ENCODE data around the gene ADAMTS5. TPM values are rescaled to one million over a fixed set of nuclear protein-coding genes. Genes with fewer than 3 reads are reported as not detected.

ADAMTS5 gene
- 0.01 to 0.03 TPM in 2 of 3 replicates, not detected in the other for polyA plus RNA-seq
- polyA plus RNA-seq (2011; ENCODE audit: low read depth): not detected
- 0.01 and 0.02 TPM in 2 replicates for polyA plus RNA-seq (2011; cell fraction: cytosol; rRNA removed)
- polyA plus RNA-seq (2011; cell fraction: nucleus; rRNA removed): 0.05 and 0.06 TPM in 2 replicates
- 0.04 TPM in 1 of 2 replicates, not detected in the other for polyA plus RNA-seq (2012; ENCODE audit: low replicate concordance)
- under 0.01 to 0.03 TPM in 2 of 3 replicates, not detected in the other for polyA minus RNA-seq
- polyA minus RNA-seq (2011; cell fraction: cytosol; rRNA and poly(A)+ RNA removed): 0.19 TPM
- polyA minus RNA-seq (2011; cell fraction: nucleus; rRNA and poly(A)+ RNA removed): 0.11 and 0.31 TPM in 2 replicates

DNA sequence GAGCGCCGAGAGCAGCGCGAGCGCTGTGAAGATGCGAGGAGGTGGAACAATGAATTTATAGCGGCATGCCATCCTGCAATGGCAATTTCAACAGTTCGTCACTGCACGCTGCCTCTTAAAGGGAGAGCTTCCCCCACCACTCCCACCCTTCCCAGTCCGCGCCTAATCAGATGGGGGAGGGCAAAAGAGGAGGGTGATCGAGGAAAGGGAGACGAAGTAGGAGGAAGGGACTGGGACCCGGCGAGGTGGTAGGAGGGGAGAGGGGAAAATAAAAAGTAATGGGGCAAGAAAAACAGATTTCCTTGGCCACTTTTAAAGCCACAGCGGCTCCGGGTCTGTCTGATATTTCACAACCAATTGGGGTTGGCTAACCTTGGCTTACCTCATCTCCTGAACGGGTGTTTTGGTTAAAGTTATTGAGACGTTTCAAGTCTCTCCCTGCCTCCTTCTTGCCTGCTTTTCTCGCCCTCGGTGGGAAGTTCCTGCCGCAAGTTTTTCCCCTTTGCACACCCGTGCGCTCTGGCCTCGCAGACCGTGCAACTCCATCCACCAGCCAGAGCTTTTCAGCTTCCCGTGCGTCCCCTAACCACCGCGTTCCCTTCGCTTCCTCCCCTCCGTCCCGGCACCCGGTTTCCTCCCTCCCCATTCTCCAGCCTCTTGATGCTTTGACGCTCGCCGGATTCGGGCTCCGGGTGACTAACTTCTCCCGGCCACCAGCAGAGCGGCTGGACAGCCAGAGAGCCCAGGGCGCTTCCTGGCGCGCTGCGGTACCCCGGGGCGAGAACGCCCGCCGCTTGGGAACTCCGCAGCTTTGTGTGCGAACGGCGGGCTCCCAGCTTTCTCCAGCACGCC, at the start of gene ADAMTS5:
Gene ADAMTS5, minus strand, starts transcription at position 27 of the 852 bp plus-strand sequence. CDS start 697 bp downstream, outside the sequence.
- Histone ChIP-seq H3K4me1 (ENCODE audit: control insufficient read depth, extremely low read depth, insufficient read depth, low read length) (peaks cover 8% of the 10 kb centered on the region), H3K27ac (ENCODE audit: control insufficient read depth, insufficient read depth, low read length) (no peak within 1 kb of the TSS), H3K36me3 (ENCODE audit: control insufficient read depth in 2 of 2, extremely low read depth in 1 of 2, insufficient read depth in 2 of 2, low read length in 2 of 2) (no peaks in the 10 kb centered on the region), H3K9me3 (ENCODE audit: control insufficient read depth, low read depth, low read length) (no peaks in the 10 kb centered on the region), H4K20me1 (ENCODE audit: control insufficient read depth, extremely low read depth, insufficient read depth, low read length) (no peaks in the 10 kb centered on the region), H3K9ac (ENCODE audit: control insufficient read depth, extremely low read depth, insufficient read depth, low read length) (no peak within 1 kb of the TSS), H2AFZ (ENCODE audit: control insufficient read depth, low read length) (peak within 1 kb of the TSS; percentile 77), H3K4me2 (ENCODE audit: control insufficient read depth, extremely low read depth, insufficient read depth, low read depth, low read length) (peak within 1 kb of the TSS; percentile 89), H3K79me2 (ENCODE audit: control insufficient read depth, insufficient read depth, low read length) (no peaks in the 10 kb centered on the region), H3K9me1 (ENCODE audit: control insufficient read depth, extremely low read depth, insufficient read depth, low read length) (no peaks in the 10 kb centered on the region), H3K27me3 (ENCODE audit: control insufficient read depth, extremely low read depth, insufficient read depth, low read length) (peaks cover 43% of the 10 kb centered on the region), H3K4me3 (ENCODE audit: control insufficient read depth in 2 of 3, extremely low read depth in 1 of 3, insufficient read depth in 2 of 3, low read depth in 1 of 3, low read length in 3 of 3) (peak within 1 kb of the TSS; percentile 20 to 68 (median 57))
- dilution Hi-C loops (cut with MboI; ENCODE audit: extremely low pct_ligation_motif_present, low sequenced_read_pairs): no loop called here
- TF ChIP-seq, protein P1, sequence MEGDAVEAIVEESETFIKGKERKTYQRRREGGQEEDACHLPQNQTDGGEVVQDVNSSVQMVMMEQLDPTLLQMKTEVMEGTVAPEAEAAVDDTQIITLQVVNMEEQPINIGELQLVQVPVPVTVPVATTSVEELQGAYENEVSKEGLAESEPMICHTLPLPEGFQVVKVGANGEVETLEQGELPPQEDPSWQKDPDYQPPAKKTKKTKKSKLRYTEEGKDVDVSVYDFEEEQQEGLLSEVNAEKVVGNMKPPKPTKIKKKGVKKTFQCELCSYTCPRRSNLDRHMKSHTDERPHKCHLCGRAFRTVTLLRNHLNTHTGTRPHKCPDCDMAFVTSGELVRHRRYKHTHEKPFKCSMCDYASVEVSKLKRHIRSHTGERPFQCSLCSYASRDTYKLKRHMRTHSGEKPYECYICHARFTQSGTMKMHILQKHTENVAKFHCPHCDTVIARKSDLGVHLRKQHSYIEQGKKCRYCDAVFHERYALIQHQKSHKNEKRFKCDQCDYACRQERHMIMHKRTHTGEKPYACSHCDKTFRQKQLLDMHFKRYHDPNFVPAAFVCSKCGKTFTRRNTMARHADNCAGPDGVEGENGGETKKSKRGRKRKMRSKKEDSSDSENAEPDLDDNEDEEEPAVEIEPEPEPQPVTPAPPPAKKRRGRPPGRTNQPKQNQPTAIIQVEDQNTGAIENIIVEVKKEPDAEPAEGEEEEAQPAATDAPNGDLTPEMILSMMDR (optimal IDR thresholded peaks at IDR 0.05 in 1 of 3, IDR thresholded peaks at IDR 0.05 in 1 of 3, conservative IDR thresholded peaks at IDR 0.05 in 1 of 3; ENCODE audit: extremely low read depth in 1 of 3, insufficient read depth in 2 of 3, low read length in 3 of 3): no peak
- no peak for TF ChIP-seq EZH2 (IDR thresholded peaks at IDR 0.05; ENCODE audit: low read length)
- DNase-seq (ENCODE audit: low read depth, low spot score): no peak
- FAIRE-seq: no peak

DNA sequence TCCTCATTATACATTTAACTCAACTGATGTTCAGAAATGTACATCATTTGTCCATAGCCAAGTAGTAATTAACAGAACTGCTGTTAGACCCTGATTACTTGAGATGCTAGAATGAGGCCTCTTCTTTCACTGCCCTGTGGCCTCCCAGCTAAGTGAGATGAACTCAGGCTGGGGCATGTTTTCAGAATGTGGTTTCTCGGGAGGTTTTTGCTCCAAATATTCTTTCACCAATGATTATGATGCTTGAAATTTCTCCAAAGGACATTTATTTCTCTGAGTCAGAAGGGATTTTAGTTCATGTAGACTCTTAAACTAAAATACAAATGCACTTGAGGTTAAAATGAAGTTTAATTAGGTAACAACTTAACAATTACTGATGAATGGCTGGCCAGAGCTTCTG, 34.6 kb upstream of the ADAMTS5 start:
- FAIRE-seq (no peak), DNase-seq (ENCODE audit: low read depth, low spot score) (no peak)
- no peaks in the 10 kb centered on the region for H4K20me1 ChIP-seq (ENCODE audit: control insufficient read depth, extremely low read depth, insufficient read depth, low read length)
- H3K9me3 ChIP-seq (ENCODE audit: control insufficient read depth, low read depth, low read length): no peaks in the 10 kb centered on the region
- no peaks in the 10 kb centered on the region for H3K4me1 ChIP-seq (ENCODE audit: control insufficient read depth, extremely low read depth, insufficient read depth, low read length)
- H3K79me2 ChIP-seq (ENCODE audit: control insufficient read depth, insufficient read depth, low read length): no peaks in the 10 kb centered on the region
- TF ChIP-seq, protein P1 (optimal IDR thresholded peaks at IDR 0.05 in 1 of 3, IDR thresholded peaks at IDR 0.05 in 1 of 3, conservative IDR thresholded peaks at IDR 0.05 in 1 of 3; ENCODE audit: extremely low read depth in 1 of 3, insufficient read depth in 2 of 3, low read length in 3 of 3): no peak
- no peak for TF ChIP-seq EZH2 (IDR thresholded peaks at IDR 0.05; ENCODE audit: low read length)
- no peak overlapping the region for H3K27ac ChIP-seq (ENCODE audit: control insufficient read depth, insufficient read depth, low read length)
- no peak overlapping the region for H3K4me3 ChIP-seq (ENCODE audit: control insufficient read depth in 2 of 3, extremely low read depth in 1 of 3, insufficient read depth in 2 of 3, low read depth in 1 of 3, low read length in 3 of 3)
- dilution Hi-C loops (cut with MboI; ENCODE audit: extremely low pct_ligation_motif_present, low sequenced_read_pairs): no loop called here
- no peaks in the 10 kb centered on the region for H3K9me1 ChIP-seq (ENCODE audit: control insufficient read depth, extremely low read depth, insufficient read depth, low read length)
- H3K9ac ChIP-seq (ENCODE audit: control insufficient read depth, extremely low read depth, insufficient read depth, low read length): no peak overlapping the region
- no peaks in the 10 kb centered on the region for H3K36me3 ChIP-seq (ENCODE audit: control insufficient read depth in 2 of 2, extremely low read depth in 1 of 2, insufficient read depth in 2 of 2, low read length in 2 of 2)
- H2AFZ ChIP-seq (ENCODE audit: control insufficient read depth, low read length): no peak overlapping the region
- no peaks in the 10 kb centered on the region for H3K27me3 ChIP-seq (ENCODE audit: control insufficient read depth, extremely low read depth, insufficient read depth, low read length)
- H3K4me2 ChIP-seq (ENCODE audit: control insufficient read depth, extremely low read depth, insufficient read depth, low read depth, low read length): no peak overlapping the region

Measured in keratinocyte (primary cell).